Activated CD4-positive, alpha-beta T cell treated with anti-CD3 and anti-CD28 coated beads, Interleukin-2, amount 50 U/mL, for 48 hours (primary cell): ENCODE data around the gene SFPQ.

Source experiments
- DNase-seq, 2 experiments: peaks; one replicate each; pipeline ENCODE4 v3.0.0-alpha.2; 2020

SFPQ gene

GRCh38 chr1:35136780-35137179, 56.2 kb downstream of the SFPQ start:
- no peak for DNase-seq
